ENCODE data around the gene CHURC1. TPM values are rescaled to one million over a fixed set of nuclear protein-coding genes. Genes with fewer than 3 reads are reported as not detected.

Gene CHURC1
- total RNA-seq, 1 experiment from 2014 or later: 49.6 TPM

DNA sequence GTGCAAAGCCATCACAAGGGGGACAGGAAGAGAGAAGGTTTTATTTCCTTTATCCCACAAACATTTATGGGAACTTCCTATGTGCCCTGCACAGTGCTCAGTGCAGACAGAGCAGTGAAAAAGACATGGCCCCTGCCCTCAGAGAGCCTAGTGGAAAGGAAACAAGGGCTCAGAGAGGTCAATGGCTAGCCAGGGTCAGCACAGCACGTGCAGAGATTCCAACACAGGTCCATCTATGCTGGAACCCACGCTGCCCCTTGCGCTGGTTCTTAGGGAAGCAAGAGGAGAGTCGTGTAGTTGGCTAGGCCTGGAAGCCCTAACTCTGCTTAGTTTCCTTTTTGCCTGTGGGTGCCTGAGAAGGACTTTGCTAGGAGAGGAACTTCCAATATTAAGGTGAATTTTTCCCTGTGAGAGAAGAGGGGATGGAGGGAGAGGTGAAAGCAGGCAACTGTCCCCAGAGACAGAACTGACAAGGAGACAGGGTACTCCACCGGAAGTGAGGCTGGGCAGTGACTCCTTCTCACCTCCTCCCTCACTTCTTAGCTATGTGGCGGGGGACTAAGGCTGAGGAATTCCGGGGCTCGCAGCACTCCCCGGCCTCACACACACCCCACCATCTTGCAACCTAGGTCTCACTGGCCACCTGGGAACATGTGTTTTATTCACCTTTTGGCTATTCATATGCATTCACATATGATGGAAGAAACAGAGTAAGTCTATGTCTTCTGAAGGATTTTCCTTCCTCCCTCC is 40.4 kb downstream of the CHURC1 start:
- DNase-seq (ENCODE audit: extremely low read depth, low read depth): no peak

DNA sequence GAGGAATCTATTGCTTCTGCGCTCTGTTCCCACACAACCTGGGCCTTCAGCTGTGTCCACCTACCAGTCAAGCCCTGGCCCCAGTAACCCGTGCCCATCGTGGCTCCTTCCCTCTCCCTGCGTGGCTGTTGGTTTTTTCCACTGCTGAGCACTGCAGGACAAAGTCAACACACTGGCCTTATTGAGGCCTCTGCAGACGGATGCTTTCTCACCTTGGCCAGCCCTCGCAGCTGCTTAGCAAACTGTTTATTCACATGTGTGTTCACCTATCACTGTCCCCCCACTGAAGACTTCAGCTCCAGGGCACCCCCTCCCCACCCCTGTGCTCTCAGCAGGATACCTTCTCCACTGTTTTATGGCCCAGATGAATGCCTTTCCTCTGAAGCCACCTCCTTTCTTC is 41.0 kb downstream of the CHURC1 start:
- no peak for DNase-seq (ENCODE audit: extremely low read depth, low read depth)

DNA sequence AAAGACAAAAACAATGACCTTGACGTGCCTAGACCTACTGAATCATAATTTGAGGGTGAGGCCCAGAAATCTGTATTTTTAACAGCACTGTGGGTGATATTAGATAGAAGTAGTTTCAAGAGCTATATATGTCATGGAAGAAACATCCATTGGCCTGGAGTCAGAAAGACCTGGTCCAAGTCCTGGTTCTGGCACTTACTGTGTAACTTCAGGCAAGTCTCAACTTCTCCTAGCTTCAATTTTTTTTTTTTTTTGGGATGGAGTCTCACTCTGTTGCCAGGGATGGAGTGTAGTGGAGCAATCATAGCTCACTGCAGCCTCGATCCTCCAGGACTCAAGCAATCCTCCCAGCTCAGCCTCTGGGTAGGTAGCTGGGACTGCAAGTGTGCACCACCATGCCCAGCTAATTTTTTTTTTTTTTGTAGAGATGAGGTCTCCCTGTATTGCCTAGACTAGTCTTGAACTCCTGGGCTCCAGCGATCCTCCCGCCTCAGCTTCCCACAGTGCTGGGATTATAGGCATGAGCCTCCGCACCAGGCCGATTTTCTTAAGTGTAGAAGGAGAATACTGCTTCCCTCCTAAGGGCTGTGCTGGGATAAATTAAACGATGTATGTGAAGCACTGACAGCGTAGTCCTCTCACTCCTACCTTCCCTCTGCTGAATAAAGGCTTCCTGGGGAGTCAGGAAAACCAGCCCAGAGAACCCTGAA is 42.6 kb downstream of the CHURC1 start:
- DNase-seq (ENCODE audit: extremely low read depth, low read depth): no peak

DNA sequence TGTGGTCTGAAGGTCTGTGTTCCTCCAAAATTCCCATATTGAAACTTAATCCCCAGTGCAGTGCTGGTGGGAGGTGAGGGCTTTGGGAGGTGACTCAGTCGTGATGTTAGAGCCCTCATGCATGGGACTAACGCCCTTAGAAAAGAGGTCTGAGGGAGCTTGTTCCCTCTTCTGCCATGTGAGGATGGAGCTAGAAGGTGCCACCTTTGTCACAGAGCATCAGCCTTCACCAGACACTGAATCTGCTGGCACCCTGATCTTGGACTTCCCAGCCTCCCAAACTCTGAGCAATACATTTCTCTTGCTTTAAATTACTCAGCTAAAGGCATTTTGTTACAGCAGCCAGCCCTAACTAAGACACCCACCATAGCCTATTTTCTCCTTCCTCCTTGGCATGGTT is 43.9 kb downstream of the CHURC1 start:
- no peak for DNase-seq (ENCODE audit: extremely low read depth, low read depth)

DNA sequence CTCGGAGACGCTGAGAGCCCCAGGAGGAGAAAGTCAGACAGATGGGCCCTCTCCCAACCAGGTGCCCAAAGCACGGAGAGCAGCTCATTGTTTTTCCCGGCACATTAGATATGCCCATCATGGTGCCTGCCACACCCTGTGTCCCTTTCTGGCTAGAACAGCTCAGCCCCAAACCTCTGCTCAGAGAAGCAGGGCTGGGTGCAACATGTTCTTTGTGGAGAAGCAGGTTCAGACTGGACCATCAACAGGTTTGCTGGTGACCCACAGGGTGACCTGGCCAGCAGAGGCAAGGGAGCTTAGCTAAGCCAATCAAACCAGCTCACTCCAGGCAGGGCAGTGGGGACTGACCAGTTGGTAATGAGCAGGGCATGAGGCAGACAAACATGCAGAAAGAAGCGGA is 44.5 kb downstream of the CHURC1 start:
- DNase-seq (ENCODE audit: extremely low read depth, low read depth): no peak

DNA sequence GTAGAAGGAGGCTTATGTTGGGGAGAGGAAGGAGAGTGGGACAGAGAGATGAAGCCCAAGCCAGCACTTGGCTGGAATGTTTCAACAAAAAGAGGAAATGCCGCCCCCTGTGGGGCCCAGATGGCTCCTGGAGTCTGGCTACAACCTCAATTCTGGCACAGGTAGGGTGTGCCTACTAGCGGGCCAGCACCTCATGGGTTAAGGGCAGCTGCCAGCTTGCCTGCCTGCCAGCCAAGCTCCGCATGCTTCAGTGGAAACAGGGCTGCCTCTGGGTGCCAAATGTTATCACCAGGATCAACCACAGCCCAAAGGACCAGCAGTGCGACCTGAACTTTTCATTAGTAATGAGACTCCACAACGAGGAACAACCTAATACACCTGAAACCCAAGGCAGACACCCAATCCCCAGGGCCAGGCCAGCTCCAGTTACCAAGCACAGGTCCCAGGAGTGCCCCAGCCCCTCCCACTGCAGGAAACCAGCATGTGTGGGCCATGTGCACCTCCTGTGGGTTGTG is 46.6 kb downstream of the CHURC1 start:
- no peak for DNase-seq (ENCODE audit: extremely low read depth, low read depth)

DNA sequence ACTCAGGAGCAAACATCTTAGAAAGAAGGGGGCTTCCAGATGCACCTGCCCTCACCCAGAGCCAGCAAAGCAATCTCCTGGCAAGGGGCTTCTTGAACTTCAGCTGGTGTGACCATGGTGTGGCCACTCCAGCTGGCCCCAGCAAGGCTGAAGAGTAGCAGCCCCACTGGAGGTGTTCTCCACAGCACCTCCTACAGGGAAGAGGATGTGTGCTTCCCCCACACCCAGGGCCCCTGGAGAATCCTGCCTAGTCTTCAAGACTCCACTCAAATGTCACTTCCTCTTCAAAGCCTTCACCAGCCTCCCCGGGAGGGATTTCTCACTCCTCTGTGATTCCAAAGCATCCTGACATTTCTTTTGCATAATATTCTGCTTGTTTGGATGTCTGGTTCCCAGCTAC is 49.4 kb downstream of the CHURC1 start:
- DNase-seq (ENCODE audit: extremely low read depth, low read depth): no peak

DNA sequence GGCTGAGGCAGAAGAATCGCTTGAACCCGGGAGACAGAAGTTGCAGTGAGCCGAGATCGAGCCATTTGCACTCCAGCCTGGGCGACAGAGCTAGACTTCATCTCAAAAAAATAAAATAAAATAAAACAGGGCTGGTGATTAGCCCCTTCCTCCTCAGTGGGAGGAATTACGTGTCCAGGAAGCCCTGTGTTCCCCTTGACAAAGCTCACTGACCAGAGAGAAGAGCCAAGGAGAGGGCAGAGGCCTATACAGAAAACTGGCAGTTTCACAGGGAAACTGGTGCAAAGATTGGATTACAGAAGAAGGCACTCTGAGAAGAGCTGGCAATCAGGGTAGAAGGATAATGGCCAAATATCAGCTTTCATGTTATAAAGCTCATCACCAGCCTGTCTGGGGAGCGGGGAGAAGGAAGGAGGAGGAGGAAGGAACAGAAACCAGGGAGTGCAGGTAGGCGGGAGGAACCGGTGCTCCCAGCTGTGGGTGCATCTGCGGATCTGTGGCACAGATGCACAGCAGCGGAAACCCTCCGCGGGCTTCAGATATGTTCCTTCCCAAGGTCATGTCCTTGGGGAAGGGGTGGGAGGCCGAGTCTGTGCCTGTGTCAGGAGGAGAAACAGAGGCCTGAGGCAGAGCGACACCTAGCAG is 51.2 kb downstream of the CHURC1 start:
- no peak for DNase-seq (ENCODE audit: extremely low read depth, low read depth)

DNA sequence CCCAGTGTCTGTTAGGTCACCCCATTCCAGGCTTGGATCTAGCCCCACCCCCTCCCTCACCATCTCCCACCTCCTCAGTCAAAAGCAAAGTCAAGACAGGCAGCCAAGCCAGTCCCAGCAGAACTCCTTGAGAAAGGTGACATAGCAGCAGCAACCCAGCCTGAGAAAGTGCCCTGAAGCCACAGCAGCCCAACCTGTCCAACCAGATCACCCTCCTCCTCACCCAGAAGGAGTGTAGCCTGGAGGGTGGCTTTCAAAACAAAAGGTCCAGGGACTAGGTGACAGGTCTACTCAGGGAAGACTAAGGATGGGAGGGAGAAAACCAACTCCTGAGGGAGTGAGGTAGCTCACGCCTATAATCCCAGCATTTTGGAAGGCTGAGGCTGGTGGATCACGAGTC is 52.7 kb downstream of the CHURC1 start:
- no peak for DNase-seq (ENCODE audit: extremely low read depth, low read depth)

DNA sequence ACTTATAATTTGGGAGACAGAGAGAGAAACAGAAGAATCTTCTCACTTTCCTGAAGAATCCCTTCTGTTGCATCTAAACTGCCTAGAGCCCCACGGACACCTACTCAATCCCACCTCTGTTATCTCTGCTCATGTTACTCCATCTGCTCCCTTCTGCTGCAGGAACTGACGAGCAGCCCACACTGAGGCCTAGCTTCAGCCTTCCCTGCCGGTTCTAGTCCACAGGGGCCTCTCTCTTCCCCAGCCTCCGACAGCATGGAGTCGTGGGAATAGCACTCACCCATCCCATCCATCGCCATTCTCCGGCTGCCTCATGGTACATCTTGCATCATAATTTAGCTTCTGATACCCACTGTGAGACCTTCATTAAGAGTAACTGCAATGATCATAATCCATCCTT is 53.9 kb downstream of the CHURC1 start:
- no peak for DNase-seq (ENCODE audit: extremely low read depth, low read depth)

DNA sequence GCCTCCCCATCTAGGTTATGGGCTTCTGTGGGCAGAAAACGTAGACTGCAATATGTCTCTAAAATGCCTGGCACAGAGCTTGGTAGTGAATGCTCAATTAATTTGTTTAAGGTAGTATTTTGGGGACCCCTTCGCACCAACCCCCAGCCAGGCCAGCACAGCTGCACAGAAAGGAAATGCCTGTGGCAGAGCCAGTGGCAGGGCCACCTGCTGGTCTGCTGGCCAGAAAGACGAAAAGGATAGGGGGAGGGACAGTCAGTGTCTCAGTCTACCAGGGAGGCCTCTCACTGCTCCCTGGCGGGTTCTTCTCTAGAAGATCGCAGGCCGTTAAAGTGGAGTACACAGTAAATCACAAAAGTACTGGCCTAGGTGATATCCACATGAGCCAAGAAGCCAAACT is 54.4 kb downstream of the CHURC1 start:
- no peak for DNase-seq (ENCODE audit: extremely low read depth, low read depth)

DNA sequence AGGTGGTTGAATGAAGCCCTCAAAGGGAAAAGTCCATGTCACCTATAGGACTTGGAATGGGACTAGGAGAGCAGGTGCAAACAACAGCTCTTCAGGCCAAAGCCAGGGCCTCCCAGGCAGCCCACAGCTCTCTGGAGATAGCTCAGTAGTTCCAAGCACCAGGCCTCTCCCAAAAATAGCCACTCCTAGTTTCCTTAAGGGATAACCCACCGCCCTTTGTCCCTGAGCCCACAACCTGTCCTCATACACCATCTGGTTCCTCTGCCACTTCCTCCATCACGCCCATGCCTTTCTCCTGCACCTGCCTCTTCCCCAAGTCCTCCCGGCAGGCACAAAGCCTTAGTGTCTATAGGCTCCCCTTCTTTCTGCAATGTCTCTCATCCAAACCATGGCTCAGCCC is 55.8 kb downstream of the CHURC1 start:
- no peak for DNase-seq (ENCODE audit: extremely low read depth, low read depth)

DNA sequence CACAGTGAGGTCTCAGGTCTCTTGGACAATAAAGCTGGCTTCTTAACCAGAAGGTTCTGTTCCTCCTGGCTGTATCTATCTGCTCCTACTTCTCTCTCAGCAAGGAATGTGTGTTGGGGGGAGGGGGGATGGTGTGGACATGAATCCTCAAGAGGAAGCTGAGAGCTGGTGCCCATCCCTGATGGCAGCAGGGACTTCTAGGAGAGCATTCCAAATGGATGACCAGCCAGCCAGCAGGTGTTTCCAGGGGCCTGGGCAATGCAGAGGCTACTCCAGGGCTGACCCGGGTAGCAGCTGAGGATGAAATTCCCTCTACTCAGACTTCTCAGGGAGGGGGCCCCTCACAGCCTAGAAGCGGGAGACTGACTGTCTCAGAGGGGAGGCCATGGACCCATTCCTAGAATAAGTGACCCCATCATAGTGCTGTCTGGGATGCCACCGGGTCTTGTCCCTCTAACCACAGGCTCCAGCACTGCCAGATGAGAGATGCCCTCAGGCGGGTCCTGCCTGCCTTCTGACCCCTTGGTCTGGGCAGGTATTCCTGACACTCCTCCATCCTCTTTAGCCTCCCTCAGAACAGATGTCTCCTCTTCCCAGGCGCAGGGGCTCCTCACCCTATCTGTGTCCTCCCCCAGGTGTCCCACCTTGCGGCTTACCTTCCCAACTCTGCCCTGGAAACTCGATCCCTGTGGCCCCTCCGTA is 56.7 kb downstream of the CHURC1 start:
- DNase-seq (ENCODE audit: extremely low read depth, low read depth): no peak

DNA sequence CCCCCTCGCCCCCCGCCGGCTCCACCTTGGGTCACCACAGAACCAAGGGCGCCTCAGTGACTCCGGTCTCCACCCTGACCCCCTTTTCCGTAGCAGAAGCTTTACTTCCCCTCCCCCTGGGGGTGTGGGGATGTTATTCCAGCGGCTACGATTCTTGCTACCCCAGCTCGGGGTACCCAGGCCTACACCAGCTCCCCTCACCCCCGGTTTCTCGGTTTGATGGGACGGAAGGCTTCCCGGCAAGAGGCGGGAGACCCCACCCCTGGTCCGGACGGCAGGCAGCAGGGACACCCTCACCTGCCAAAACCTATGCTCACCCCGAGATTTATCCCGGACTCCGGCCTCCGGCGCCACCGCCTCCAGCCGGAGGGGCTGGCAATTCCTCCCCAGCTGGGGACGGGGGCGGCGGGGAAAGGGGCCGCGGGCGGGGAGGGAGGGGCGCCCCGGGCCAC is 57.3 kb downstream of the CHURC1 start:
- DNase-seq (ENCODE audit: extremely low read depth, low read depth): no peak

DNA sequence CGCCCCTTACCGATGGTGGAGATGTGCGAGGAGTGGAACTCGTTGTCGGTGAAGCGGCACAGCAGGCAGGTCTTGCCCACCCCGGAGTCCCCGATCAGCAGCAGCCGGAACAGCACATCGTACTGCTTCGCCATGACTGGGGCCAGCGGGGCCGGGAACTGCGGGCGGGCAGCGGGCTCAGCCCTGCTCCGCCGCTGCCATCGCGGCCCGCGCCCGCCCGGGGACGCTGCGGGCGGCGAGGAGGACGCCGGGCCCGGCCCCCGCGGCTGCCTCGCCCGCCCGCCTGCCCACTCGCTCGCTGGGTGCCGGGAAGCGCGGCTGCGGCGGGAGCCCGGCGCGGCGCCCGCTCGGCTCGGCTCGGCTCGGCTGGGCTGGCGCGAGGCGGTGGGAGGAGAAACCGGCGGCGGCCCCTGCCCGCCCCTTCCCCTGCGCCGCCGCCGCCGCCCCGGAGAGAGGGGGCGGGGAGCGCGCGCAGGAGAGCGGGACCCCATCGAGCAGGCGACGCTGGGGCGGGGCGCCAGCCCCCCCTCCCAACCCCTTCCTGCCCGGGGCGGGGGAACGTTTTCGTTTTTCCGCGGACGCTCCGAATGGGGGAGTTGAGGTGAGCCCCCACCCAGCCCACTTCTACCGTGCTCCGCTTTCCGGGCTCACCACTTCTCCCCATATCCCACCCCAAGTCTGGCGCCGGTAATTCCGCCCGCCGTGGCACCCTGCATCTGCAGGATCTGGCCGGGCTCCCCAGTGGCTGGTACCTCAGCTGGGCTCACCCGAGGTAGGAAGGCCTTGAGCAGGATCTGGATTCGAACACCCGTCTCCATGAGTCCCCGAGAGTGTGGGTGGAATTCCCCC is 57.9 kb downstream of the CHURC1 start, which contains the start of gene RAB15:
Gene RAB15, minus strand, starts transcription at position 394 of the 849 bp plus-strand sequence. Its CDS starts 260 bp downstream, at position 134.
- DNase-seq (ENCODE audit: extremely low read depth, low read depth): no peak

DNA sequence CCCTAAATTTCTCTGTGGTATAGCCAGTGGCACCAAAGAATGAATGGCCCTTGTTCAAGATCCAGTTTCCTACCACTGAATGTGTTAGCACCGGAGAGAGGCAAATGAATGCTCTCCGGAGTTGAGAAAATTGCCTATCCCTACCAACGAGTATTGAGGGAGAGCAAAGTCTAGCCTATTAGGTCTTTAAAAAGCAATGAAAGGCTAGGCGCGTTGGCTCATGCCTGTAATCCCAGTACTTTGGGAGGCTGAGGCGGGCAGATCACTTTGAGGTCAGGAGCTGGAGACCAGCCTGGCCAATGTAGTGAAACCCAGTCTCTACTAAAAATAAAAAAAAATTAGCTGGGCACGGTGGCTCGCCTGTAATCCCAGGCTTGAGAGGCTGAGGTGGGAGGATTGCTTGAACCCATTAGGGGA is 58.8 kb downstream of the CHURC1 start:
- DNase-seq (ENCODE audit: extremely low read depth, low read depth): no peak

DNA sequence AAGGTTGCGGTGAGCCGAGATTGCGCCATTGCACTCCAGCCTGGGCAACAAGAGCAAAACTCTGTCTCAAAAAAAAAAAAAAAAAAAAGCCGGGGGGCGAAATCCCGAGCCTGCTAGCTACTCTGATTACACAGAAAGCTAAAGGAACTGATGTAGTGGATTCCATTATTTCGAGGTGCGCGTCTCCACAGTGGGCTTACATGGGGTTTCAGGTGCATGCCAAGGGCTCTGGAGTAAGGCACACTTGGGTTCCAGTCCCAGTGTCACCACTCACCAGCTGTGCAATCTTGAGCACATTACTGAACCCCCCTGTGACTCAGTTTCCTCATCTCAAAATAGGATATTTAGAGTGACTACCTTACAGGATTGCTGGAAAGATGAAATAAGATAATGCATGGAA is 59.6 kb downstream of the CHURC1 start:
- DNase-seq (ENCODE audit: extremely low read depth, low read depth): no peak

DNA sequence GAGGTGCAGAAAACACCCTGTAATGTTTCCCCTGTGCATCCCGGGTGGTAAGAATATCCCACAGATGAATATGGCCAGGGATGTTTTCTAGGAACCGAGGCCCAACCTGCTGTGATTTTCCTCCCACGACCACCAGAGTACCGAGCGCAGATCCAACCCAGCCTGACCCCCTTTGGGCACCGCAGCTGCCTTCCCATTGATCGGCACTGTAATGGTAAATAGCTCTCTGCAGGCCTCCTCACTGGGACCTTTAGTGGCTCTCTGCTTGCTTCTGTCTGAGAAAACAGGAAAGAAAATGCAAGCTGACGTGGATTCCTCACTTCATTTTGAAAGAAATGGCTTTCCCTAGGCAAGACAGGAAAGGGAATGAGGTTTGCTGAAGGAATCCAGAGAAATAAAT is 60.3 kb downstream of the CHURC1 start:
- DNase-seq (ENCODE audit: extremely low read depth, low read depth): no peak

DNA sequence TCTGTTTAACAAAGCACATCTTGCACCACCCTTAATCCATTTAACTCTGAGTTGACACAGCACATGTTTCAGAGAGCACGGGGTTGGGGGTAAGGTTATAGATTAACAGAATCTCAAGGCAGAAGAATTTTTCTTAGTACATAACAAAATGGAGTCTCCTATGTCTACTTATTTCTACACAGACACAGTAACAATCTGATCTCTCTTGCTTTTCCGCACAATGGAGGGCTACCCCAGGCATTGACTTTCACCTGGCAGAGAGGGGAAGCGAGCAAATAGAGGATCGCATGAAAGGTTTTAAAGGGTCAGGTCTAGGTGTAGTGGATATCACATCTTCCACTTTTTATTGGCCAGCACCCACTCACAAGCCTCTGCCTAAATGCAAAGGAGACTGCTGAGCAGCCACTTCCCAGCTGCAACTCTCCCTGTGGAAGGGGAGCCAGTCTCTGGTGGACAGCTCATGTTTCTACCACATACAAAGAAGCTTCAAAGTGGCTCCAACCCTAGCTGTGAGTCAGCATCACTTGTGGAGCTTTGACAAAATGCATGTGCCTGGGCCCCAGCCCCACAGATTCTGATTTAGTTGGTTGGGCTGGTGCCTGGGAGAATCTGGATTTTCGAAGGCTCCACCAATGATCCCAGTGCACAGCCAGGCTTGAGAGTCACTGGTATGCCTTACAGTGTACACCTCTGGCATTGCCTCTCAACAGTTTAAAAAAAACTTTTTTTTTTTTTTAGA is 65.2 kb downstream of the CHURC1 start:
- DNase-seq (ENCODE audit: extremely low read depth, low read depth): no peak

Data from NCI-H460 (cell line).